DOHH2 (cell line): ENCODE measurements around the gene STPG4.

Experiments
- H3F3A ChIP-seq: fragments of 200-600 bp; sonication (generic), shearing (Covaris generic); 2 replicates; pipeline ENCODE4 v1.6.0; 2016; ENCODE audit warnings: antibody characterized with exemption, mild to moderate bottlenecking; ENCODE audit not compliant: control insufficient read depth, insufficient read depth
- H3K27ac ChIP-seq: fragments of 200-600 bp; sonication (generic); 2 replicates; pipeline ENCODE4 v1.5.1; 2014; ENCODE audit warnings: low read depth, mild to moderate bottlenecking, low read length, moderate library complexity
- H3K27me3 ChIP-seq: fragments of 200-600 bp; sonication (generic); 2 replicates; pipeline ENCODE4 v1.6.1; 2014; ENCODE audit warnings: mild to moderate bottlenecking, low read length, mixed read lengths; ENCODE audit not compliant: control insufficient read depth
- H3K36me3 ChIP-seq: fragments of 200-600 bp; sonication (generic); 2 replicates; pipeline ENCODE4 v1.6.1; 2014; ENCODE audit warnings: mild to moderate bottlenecking, low read length, moderate library complexity, mixed read lengths; ENCODE audit not compliant: control insufficient read depth
- H3K4me1 ChIP-seq: fragments of 200-600 bp; sonication (generic); 2 replicates; pipeline ENCODE4 v1.6.1; 2014; ENCODE audit warnings: mild to moderate bottlenecking, low read length, mixed read lengths; ENCODE audit not compliant: control insufficient read depth
- H3K4me2 ChIP-seq: fragments of 200-600 bp; sonication (generic); 2 replicates; pipeline ENCODE4 v1.6.0; 2014; ENCODE audit warnings: mild to moderate bottlenecking, low read length, moderate library complexity
- H3K4me3 ChIP-seq: fragments of 200-600 bp; sonication (generic); 2 replicates; pipeline ENCODE4 v1.5.1; 2014; ENCODE audit warnings: mild to moderate bottlenecking, low read length, mixed read lengths
- H3K79me2 ChIP-seq: fragments of 200-600 bp; sonication (generic); 2 replicates; pipeline ENCODE4 v1.6.1; 2014; ENCODE audit warnings: mild to moderate bottlenecking, low read length, mixed read lengths; ENCODE audit not compliant: control insufficient read depth
- H3K9me2 ChIP-seq: fragments of 200-600 bp; sonication (generic); replicated peaks from 2 replicates; pipeline ENCODE4 v1.6.1; 2014; ENCODE audit warnings: mild to moderate bottlenecking, low read length, mixed read lengths; ENCODE audit not compliant: control insufficient read depth
- H3K9me3 ChIP-seq: fragments of 200-600 bp; sonication (generic); 2 replicates; pipeline ENCODE4 v1.6.1; 2014; ENCODE audit warnings: antibody characterized with exemption, low read length, mixed read lengths; ENCODE audit not compliant: control insufficient read depth, insufficient read depth
- H4K20me1 ChIP-seq: fragments of 200-600 bp; sonication (generic); 2 replicates; pipeline ENCODE4 v1.6.0; 2014; ENCODE audit warnings: low read depth, mild to moderate bottlenecking, antibody characterized with exemption, low read length, moderate library complexity; ENCODE audit not compliant: control insufficient read depth, insufficient read depth
- CTCF ChIP-seq: fragments of 200-600 bp; sonication (generic); IDR thresholded peaks from one replicate; pipeline ENCODE4 v1.5.1; 2014; ENCODE audit warnings: antibody characterized with exemption, mild to moderate bottlenecking, low read depth, low read length; ENCODE audit not compliant: poor library complexity, severe bottlenecking
- EZH2phosphoT487 ChIP-seq: fragments of 200-600 bp; sonication (generic); IDR thresholded peaks from 2 replicates; pipeline ENCODE4 v1.6.1; 2017; ENCODE audit warnings: borderline replicate concordance, mild to moderate bottlenecking, antibody characterized with exemption, low read length, moderate library complexity, mixed read lengths

Gene STPG4

GRCh38 chr2:47201224-47201623 lies 46.1 kb upstream of the STPG4 start:
- Histone ChIP-seq H3K4me3 (no peak overlapping the region), H3K9me2 (no peaks in the 10 kb centered on the region), H3K27me3 (peaks cover 5% of the 10 kb centered on the region; the same call in 1 of the 2 replicates), H3K79me2 (no peaks in the 10 kb centered on the region), H3K4me2 (no peak overlapping the region), H3K27ac (no peak overlapping the region), H3K9me3 (0 out of 2 replicates have a peak, but pooled peaks cover 4% of the 10 kb centered on the region), H3K4me1 (no peaks in the 10 kb centered on the region), H4K20me1 (no peaks in the 10 kb centered on the region), H3K36me3 (no peaks in the 10 kb centered on the region), H3F3A (no peaks in the 10 kb centered on the region)
- TF ChIP-seq CTCF (no peak), EZH2phosphoT487 (no peak)

- Histone ChIP-seq H4K20me1 (no peaks in the 10 kb centered on the region), H3K79me2 (no peaks in the 10 kb centered on the region), H3K4me3 (no peak overlapping the region), H3K27me3 (peaks cover 6% of the 10 kb centered on the region), H3K4me2 (no peak overlapping the region), H3K27ac (no peak overlapping the region), H3K9me2 (no peaks in the 10 kb centered on the region), H3K9me3 (no peaks in the 10 kb centered on the region), H3K36me3 (no peaks in the 10 kb centered on the region), H3K4me1 (no peaks in the 10 kb centered on the region), H3F3A (no peaks in the 10 kb centered on the region)
- TF ChIP-seq EZH2phosphoT487, result no peak
- no peak for TF ChIP-seq CTCF
These were observed 43.9 kb upstream of the STPG4 start for GRCh38 chr2:47198985-47199451.

- H3K4me3 ChIP-seq, result no peak overlapping the region
- no peaks in the 10 kb centered on the region for H3K9me3 ChIP-seq
- no peaks in the 10 kb centered on the region for H3K9me2 ChIP-seq
- TF ChIP-seq CTCF, result no peak
- TF ChIP-seq EZH2phosphoT487, result no peak
- peaks cover 15% of the 10 kb centered on the region for H3K27me3 ChIP-seq
- H3K4me1 ChIP-seq, result no peaks in the 10 kb centered on the region
- no peaks in the 10 kb centered on the region for H3K79me2 ChIP-seq
- H3K27ac ChIP-seq, result no peak overlapping the region
- H3F3A ChIP-seq, result no peaks in the 10 kb centered on the region
- no peaks in the 10 kb centered on the region for H4K20me1 ChIP-seq
- no peaks in the 10 kb centered on the region for H3K36me3 ChIP-seq
- no peak overlapping the region for H3K4me2 ChIP-seq
These were observed 41.4 kb upstream of the STPG4 start for GRCh38 chr2:47196499-47196898.
